Measurements from ENCODE around the gene OXCT2. TPM values are rescaled to one million over a fixed set of nuclear protein-coding genes. Genes with fewer than 3 reads are reported as not detected.

Gene OXCT2
- total RNA-seq, 1 experiment from 2014 or later = 1.3 TPM

- no peaks in the 10 kb centered on the region for H3K36me3 Mint-ChIP-seq (ENCODE audit: insufficient read depth, unreplicated experiment)
- intact Hi-C loops (cut with micrococcal nuclease; ENCODE audit: unreplicated experiment) = no loop called here
Measured at GRCh38 chr1:39761016-39761415, 10.1 kb downstream of the OXCT2 start.

DNA sequence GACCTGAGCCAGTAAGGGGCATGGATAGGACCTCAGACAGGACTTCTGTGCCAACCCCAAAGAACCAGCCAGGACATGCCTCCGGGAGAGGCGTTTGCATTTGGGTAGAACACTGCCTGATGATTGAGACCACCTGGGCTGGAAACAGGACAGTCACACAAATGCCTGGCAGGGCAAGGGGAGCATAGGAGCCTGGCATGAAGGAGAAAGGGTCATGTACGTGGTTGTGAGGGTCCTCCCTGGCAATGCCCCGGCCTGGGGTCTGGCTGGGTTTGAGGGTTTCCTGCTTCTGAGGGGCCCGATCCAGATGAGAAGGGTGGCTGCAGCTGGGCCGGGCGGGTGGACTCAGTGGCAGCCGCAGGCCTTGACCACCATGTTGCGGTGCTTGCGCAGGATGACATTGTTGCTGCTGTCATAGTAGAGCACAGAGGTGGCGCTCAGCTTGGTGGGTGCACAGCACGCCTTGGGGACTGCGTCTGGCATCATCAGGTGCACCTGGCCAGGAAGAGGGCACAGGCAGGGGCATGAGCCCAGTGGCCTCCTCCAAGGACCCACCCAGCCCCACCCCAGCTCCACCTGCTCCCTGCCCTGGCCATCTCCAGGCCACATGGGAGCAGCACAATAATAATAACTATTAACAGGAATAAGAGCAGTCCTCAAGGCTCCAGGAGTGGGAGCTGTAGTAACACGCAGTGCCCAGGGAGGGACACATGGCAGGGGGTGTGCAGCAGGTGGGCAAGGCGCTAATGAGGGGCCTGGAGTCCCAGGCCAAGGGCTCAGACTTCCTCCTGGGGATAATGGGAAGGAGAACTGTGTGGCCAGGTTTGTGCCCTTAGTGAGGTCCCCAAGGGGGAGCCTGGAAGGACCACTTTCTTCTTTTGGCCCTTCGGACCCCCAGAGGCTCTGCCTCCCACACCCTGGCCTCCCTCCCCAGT lies 10.8 kb downstream of the OXCT2 start:
- no peaks in the 10 kb centered on the region for H3K27me3 Mint-ChIP-seq (ENCODE audit: unreplicated experiment)
- CTCF ChIA-PET = interaction anchor here (0.6 kb wide), 1 partner anchor 8 kb away, joined by 4 read pairs; no protein-coding TSS in a partner anchor
- H3K4me3 Mint-ChIP-seq (ENCODE audit: low read depth, unreplicated experiment) = no peak overlapping the region
- DNase-seq = no peak
- BruUV-seq (replicated peaks) = no TSS peak
- no peaks in the 10 kb centered on the region for H3K4me1 Mint-ChIP-seq (ENCODE audit: low read depth, unreplicated experiment)
- intact Hi-C loops (cut with micrococcal nuclease; ENCODE audit: unreplicated experiment) = no loop called here
- no peak overlapping the region for H3K27ac Mint-ChIP-seq (ENCODE audit: unreplicated experiment)
- no peaks in the 10 kb centered on the region for H3K9me3 Mint-ChIP-seq (ENCODE audit: low read depth, unreplicated experiment)
- no peaks in the 10 kb centered on the region for H3K36me3 Mint-ChIP-seq (ENCODE audit: insufficient read depth, unreplicated experiment)
- TF ChIP-seq, protein P1, sequence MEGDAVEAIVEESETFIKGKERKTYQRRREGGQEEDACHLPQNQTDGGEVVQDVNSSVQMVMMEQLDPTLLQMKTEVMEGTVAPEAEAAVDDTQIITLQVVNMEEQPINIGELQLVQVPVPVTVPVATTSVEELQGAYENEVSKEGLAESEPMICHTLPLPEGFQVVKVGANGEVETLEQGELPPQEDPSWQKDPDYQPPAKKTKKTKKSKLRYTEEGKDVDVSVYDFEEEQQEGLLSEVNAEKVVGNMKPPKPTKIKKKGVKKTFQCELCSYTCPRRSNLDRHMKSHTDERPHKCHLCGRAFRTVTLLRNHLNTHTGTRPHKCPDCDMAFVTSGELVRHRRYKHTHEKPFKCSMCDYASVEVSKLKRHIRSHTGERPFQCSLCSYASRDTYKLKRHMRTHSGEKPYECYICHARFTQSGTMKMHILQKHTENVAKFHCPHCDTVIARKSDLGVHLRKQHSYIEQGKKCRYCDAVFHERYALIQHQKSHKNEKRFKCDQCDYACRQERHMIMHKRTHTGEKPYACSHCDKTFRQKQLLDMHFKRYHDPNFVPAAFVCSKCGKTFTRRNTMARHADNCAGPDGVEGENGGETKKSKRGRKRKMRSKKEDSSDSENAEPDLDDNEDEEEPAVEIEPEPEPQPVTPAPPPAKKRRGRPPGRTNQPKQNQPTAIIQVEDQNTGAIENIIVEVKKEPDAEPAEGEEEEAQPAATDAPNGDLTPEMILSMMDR (IDR thresholded peaks at IDR 0.05; ENCODE audit: unreplicated experiment) = no peak

More at GRCh38 chr1:39761016-39761415, 10.1 kb downstream of the OXCT2 start:
- no peaks in the 10 kb centered on the region for H3K9me3 Mint-ChIP-seq (ENCODE audit: low read depth, unreplicated experiment)
- DNase-seq = no peak
- H3K27ac Mint-ChIP-seq (ENCODE audit: unreplicated experiment) = no peak overlapping the region
- H3K4me1 Mint-ChIP-seq (ENCODE audit: low read depth, unreplicated experiment) = no peaks in the 10 kb centered on the region
- H3K4me3 Mint-ChIP-seq (ENCODE audit: low read depth, unreplicated experiment) = no peak overlapping the region
- CTCF ChIA-PET = interaction anchor here (0.6 to 0.7 kb wide), 2 partner anchors 8 to 12 kb away, joined by 3 to 4 read pairs; no protein-coding TSS in a partner anchor
- H3K27me3 Mint-ChIP-seq (ENCODE audit: unreplicated experiment) = no peaks in the 10 kb centered on the region
- BruUV-seq (replicated peaks) = no TSS peak
- TF ChIP-seq, protein P1 (IDR thresholded peaks at IDR 0.05; ENCODE audit: unreplicated experiment) = no peak

DNA sequence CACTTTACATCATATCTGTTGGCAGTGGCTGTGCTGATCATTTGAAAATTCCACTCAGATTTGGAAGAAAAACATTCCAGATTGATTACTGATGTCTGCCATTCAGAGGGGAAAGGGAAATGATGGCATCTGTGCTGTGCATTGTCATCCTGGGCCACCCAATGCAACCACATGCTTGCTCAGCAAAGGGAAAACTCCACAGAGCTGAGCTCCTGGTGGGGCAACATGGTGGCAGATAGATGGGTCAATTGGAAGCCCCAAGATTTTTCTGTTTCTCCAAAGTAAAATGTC lies 11.8 kb downstream of the OXCT2 start:
- BruUV-seq (replicated peaks) = no TSS peak
- H3K4me3 Mint-ChIP-seq (ENCODE audit: low read depth, unreplicated experiment) = no peak overlapping the region
- TF ChIP-seq, protein P1 (IDR thresholded peaks at IDR 0.05; ENCODE audit: unreplicated experiment) = no peak
- CTCF ChIA-PET = no interaction called here
- no peak for DNase-seq
- no peak overlapping the region for H3K27ac Mint-ChIP-seq (ENCODE audit: unreplicated experiment)
- H3K4me1 Mint-ChIP-seq (ENCODE audit: low read depth, unreplicated experiment) = no peaks in the 10 kb centered on the region
- no peaks in the 10 kb centered on the region for H3K9me3 Mint-ChIP-seq (ENCODE audit: low read depth, unreplicated experiment)
- H3K27me3 Mint-ChIP-seq (ENCODE audit: unreplicated experiment) = no peaks in the 10 kb centered on the region
- intact Hi-C loops (cut with micrococcal nuclease; ENCODE audit: unreplicated experiment) = no loop called here
- H3K36me3 Mint-ChIP-seq (ENCODE audit: insufficient read depth, unreplicated experiment) = no peaks in the 10 kb centered on the region

DNA sequence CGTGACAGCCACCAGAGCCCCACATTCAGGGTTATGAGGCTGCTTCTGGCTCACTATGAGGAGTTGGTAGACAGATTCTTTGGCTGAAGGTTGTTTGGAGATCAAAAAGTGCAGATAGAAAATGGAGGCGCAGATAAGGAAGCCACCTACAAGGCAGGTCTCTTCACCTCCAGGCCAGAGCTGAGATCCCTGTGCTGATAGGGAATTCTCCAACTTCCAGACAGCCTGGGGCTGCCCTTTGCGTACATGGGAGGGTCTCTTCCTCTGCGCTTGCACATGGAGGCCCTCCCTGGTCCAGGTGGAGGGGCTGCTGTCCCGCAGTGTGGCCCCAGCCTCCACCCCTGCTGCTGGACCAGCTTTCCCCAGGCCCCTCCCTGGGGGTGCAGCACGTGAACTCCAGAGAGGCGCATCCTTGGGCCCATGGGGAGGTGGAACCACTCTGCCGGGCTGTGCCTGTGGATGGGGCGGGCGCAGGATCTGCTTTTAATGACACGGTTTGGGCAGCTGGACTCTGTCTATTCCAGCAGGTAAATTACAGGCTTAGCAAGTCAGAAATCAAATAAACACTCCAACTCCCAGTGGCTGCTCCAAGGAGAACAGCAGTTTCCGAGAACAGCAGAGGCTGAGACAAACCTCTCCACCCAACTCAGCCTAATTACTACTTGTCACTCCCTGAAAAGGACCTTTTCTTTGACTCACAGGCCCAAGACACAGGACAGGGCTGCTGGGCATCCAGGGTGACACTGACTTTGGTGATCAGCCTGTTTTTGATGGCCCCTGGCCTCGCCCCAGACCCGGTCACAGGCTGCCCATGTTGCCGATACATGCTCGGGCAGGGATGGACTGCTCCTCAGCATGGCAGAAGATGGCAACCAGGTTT lies 12.4 kb downstream of the OXCT2 start:
- BruUV-seq (replicated peaks) = no TSS peak
- H3K4me3 Mint-ChIP-seq (ENCODE audit: low read depth, unreplicated experiment) = no peak overlapping the region
- CTCF ChIA-PET = no interaction called here
- H3K36me3 Mint-ChIP-seq (ENCODE audit: insufficient read depth, unreplicated experiment) = no peaks in the 10 kb centered on the region
- no peaks in the 10 kb centered on the region for H3K27me3 Mint-ChIP-seq (ENCODE audit: unreplicated experiment)
- no peak for DNase-seq
- no peaks in the 10 kb centered on the region for H3K9me3 Mint-ChIP-seq (ENCODE audit: low read depth, unreplicated experiment)
- TF ChIP-seq, protein P1 (IDR thresholded peaks at IDR 0.05; ENCODE audit: unreplicated experiment) = no peak
- intact Hi-C loops (cut with micrococcal nuclease; ENCODE audit: unreplicated experiment) = no loop called here
- H3K27ac Mint-ChIP-seq (ENCODE audit: unreplicated experiment) = no peak overlapping the region
- H3K4me1 Mint-ChIP-seq (ENCODE audit: low read depth, unreplicated experiment) = no peaks in the 10 kb centered on the region

Data from Calu3 (cell line).